Activated CD4-positive, CD25-positive, alpha-beta regulatory T cell treated with anti-CD3 and anti-CD28 coated beads, Interleukin-2, amount 50 U/mL, for 16 hours (primary cell): ENCODE data around the gene TBX1.

Experiments
- DNase-seq: peaks from one replicate; pipeline ENCODE4 v3.0.0-alpha.2; 2020; ENCODE audit warnings: low read depth, low spot score

Gene TBX1

GRCh38 chr22:19799322-19800190 is 39.0 kb downstream of the TBX1 start:
- no peak for DNase-seq

GRCh38 chr22:19800306-19800705 is 39.7 kb downstream of the TBX1 start:
- DNase-seq: no peak

DNA sequence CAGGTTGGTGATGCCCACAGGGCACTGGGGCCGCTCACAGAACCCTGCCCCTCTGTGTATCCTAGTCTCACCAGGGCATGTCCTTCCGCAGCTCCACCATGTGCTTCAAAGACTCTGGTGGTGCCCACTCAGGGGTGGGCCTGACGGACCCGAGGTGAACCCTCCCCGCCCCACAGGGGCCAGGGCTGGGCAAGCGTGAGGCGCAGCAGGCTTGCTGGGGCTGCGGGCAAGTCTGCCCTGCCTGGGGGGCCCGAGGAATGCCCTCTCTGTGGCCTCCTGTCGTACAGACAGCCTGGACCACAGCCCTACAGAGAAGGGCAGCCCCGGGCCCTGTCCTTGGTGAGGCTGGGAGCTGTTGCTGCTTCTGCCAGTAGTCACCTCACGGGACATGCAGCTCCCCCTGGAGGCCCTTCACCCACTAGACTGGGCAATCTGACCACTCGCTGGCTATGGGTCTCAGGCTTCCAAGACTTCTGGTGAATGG is 40.2 kb downstream of the TBX1 start:
- DNase-seq: no peak

GRCh38 chr22:19801340-19802000 is 40.9 kb downstream of the TBX1 start:
- DNase-seq: no peak

- DNase-seq: no peak
These were observed 41.7 kb downstream of the TBX1 start for GRCh38 chr22:19802001-19802893.

GRCh38 chr22:19802894-19803735 is 42.5 kb downstream of the TBX1 start:
- no peak for DNase-seq

DNA sequence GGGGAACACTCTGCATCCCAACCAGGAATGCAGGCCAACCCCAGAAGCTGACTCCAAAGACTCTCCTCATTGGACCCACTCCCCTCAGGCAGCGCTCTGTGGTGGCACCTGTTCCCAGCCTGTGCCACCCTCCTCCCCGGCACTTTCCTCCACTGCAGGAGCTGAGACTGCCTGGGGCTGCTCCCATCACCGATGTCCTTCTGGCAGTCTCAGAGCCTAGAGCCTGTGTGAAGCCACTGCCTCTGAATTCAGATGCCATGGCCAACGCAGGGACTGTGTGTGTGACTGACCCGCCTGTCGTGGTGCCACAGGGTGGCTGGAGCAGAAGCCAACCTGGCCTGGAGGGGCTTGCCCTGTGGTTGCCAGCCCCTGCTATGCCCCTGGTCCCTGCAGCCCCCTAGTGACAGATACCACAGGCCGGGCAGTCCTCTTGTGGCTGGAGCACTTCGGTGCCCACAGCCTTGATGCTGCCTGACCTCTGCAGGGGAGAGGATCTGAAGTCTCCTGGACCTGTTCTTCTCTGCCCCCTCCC is 43.2 kb downstream of the TBX1 start:
- no peak for DNase-seq

DNA sequence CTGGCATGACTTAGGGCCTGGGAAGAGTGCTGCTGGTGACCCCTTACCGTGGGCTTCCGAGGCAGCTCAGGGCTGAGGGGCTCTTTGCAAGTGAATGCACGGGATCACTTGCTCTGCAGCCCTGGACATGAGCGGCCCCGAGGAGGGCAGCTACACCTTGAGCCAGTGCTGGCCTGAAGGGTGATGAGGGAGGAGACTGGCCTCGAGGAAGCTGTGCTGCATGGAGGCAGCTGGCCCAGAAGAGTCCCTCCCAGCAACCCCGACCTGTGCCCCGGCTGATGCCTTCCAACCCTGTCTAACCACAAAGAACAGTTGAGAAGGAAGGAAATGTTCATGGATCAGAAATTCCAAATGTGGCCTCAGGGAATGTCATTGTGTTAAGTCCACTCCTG is 45.2 kb downstream of the TBX1 start:
- no peak for DNase-seq

DNA sequence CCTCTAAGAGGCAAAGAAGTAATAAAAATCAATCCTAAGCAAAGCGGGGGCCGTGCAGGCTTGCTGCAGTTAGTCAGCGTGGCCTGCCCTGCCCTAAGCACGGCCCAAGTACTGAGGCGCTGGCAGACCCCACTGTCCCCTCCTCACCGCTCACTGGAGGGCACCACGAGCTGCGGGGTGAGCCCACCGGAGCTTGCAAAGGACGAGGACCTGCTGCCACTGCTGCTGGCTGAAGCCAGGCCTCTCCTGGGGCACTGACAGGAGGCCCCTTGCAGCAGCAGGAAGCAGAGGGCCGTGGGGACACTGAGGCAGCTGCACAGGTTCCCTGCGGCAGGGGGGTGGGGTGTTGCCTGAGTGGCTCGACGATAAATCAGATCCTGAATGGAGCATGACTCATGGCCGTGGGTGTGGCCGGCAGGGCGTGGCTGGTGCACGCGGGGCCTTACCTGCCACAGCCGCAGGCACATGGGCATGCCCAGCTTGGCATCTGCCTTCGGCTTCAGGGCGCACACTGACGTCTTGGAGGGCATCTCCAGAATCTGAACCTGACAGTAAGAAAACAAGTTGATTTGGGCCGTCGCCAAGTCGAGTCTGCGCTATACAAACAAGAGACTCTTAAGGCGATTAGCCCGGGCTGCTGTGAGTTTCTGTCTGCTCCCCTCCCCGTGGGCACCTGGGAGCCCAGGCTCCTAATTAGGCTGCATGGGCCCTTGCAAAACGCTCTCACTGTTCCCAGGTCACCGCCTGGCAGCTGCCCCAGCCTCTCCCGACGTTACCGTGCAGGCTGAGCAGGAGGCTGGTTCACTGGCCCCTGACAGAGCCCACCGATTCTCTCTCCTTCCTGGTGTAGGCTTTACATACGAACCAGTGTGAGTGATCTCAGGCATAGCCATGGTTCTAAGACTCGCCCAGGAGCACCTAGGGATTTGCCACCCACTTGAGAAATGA is 45.9 kb downstream of the TBX1 start:
- no peak for DNase-seq

DNA sequence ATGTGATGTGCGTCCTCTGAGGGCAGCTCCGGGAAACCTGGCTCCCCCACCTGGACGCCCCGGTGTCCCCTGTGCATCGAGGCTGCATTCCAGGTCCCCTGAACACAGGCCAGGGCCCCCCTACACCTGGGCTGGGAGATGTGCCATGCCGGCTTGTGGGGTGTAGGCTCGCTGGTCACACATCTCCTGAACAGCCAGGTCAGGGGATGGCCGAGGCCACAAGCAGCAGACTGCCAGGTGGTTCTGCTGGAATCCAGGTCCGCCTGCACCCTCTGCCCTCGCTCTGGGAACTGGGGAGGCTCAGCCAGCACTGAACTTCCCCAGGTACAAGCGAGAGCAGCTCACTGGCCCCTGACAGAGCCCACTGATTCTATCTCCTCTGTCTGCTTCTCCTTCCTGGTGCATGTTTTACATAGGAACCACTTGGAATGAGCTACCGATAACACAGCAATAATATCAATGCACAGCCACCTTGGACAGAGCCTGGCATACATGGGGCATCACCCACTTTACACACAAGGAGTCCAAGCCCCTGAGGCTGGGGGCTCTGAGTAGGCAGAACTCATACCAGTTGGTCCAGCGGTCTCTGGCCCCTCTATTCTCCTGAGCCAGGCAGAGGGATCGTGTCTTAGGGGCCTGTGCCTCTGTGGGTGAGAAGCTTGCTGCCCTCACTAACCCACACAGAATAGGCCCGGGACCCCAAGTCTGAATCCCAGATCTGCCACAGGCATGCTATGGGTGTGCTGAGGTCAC is 46.8 kb downstream of the TBX1 start:
- no peak for DNase-seq

DNA sequence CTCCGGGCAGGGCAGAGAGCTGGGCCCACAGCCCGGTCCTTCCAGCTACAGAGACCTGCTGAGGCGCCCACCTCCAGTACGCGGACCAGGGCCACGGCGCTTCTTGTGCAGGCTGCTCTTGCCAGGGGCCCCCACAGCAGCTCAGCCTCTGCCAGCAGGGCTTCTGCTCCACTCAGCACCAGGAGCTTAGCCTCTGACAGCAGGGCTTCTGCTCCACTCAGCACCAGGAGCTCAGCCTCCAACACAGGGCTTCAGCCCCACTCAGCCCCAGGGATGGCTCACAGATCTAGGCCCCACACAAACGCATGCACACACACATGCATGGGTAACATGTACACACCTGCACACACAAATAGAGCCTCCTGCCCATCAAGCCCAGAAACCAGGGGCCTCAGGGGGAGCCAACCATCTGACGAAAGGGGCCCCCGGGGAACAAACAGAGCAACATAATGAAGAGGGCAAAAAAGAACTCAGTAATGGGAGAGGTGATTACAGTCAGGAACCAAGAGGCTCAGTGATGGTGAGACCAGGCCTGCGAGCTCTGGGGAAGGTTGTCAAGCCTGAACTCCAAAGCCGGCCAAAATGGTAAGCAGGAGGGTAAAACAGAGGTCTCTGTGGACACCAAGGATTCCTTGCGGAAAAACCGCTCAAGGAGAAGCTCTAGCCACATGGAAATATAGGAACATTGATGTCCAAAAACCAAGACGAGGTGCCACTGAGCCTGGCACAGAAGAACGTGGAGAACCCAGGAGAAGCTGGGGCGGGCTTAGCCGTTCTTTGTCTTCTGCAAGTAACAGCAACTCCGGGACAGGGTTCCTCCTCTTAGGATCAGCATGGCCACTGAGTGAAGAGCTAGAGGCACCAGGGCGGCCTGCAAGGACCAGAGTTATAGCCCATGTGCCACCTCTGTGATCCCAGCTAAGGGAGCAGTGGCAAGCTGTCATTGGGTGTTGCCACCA is 47.6 kb downstream of the TBX1 start:
- DNase-seq: no peak

GRCh38 chr22:19808873-19809478 is 48.4 kb downstream of the TBX1 start:
- DNase-seq: no peak

GRCh38 chr22:19809741-19810140 is 49.2 kb downstream of the TBX1 start:
- no peak for DNase-seq

GRCh38 chr22:19810381-19811201 is 50.0 kb downstream of the TBX1 start:
- no peak for DNase-seq

DNA sequence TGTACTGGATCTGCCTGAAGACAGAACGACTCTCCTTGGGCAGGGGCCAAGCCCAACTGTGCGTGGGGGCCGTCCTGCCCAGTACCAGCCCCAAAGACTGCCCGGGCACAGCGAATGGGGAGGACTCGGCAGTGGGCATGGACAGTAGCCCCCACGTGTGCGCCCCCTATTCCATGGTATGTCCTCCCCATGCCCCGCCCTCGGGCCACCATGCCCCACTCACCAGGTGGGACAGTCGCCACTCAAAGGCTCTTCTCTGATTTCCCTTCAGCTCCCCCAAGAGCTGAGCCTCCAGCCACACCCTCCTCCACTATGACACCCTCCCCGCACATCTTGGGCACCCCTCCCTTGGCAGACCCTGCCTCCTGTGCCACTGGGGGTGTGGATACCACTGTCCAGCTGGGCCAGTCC is 50.6 kb downstream of the TBX1 start:
- no peak for DNase-seq
